ENCODE data around the gene CYP27B1.
"Not testable (repeated sequence)": the region's sequence is repeated elsewhere in the genome, so short reads cannot be mapped to it uniquely, and the experiment has no call there.

Gene CYP27B1

DNA sequence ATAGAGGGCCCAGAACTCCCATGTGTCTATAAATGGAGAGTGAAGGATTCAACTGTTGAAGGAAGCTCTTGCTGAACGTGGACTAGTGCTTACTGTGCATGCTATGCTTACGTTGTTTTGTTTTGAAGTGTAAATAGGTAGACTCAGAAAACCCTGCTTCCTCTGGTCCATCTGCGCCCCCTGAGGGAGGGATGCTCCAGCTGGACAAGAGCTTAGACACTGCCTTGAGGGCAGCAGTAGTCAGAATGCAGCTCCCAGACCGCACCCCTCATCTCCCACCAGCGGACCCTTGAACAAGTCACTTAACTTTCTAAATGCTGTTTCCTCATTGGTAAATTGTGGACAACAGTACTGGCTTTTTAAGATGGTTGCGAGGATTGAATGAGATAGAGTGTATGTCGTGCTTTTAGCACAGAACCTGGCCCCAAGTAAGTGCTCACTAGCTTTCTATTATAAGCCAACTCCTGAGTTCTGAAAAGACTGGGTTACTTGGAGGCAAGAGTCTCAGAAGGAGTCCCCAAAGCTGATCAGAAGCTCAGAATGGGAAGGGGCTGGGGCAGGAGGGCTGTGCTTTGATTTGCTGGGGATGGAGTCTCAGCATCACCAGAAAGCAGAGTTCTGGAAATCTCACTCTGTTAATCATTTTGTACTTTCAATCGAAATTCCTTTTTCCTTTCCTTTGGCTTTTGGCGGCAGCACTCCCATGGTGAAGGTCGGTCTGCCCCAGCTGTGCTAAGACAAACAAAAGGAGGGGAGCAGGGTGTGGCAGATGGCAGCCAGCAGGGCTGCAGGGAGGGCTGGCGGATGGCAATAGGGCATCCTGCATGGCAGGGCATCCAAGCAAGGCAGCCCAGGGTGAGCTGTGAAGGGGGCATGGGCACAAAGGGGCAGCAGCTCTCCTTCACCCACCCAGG lies 43.9 kb downstream of the CYP27B1 start:
- ChIA-PET CTCF (interaction anchor here (1.3 kb wide), 1 partner anchor 139 kb away, joined by 3 read pairs; no protein-coding TSS in a partner anchor), POLR2A (no interaction called here)
- peak; percentile 13 for DNase-seq (ENCODE audit: extremely low spot score)
- TF ChIP-seq, protein P1, sequence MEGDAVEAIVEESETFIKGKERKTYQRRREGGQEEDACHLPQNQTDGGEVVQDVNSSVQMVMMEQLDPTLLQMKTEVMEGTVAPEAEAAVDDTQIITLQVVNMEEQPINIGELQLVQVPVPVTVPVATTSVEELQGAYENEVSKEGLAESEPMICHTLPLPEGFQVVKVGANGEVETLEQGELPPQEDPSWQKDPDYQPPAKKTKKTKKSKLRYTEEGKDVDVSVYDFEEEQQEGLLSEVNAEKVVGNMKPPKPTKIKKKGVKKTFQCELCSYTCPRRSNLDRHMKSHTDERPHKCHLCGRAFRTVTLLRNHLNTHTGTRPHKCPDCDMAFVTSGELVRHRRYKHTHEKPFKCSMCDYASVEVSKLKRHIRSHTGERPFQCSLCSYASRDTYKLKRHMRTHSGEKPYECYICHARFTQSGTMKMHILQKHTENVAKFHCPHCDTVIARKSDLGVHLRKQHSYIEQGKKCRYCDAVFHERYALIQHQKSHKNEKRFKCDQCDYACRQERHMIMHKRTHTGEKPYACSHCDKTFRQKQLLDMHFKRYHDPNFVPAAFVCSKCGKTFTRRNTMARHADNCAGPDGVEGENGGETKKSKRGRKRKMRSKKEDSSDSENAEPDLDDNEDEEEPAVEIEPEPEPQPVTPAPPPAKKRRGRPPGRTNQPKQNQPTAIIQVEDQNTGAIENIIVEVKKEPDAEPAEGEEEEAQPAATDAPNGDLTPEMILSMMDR (IDR thresholded peaks at IDR 0.05; ENCODE audit: control extremely low read depth, extremely low read depth, low read depth, missing control alignments): no peak

DNA sequence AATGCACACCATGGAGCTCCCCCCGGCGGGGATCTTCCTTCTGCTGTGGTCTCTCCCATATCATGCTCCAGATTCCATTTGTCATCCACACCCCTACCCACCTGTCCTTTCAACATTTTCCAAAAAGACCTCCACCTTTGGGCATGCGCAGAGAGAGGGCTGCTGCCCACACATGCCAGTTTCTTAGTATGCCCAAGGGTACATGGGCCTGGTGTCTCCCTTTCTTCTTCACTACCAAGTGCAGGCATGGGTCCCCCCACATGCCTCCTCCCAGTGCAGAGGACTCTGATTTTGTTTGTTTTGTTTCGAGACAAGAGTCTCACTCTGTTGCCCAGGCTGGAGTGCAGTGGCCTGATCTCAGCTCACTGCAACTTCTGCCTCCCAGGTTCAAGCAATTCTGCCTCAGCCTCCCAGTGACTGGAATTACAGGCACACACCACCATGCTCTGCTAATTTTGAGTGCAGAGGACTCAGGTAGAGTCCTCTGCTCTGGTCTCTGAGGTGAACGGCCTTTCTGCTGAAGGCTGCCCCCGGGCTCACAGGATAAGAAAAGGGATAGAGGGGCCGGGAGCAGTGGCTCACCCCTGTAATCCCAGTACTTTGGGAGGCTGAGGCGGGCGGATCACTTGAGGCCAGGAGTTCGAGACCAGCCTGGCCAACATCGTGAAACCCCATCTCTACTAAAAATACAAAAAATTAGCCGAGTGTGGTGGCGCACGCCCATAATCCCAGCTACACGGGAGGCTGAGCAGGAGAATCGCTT lies 44.9 kb downstream of the CYP27B1 start:
- POLR2A ChIA-PET: not testable (repeated sequence)
- CTCF ChIA-PET: interaction anchor here (2.8 kb wide), 1 partner anchor 28 kb away, joined by 9 read pairs; the partner anchor contains the start of gene OS9
- peak; percentile 9 for DNase-seq (ENCODE audit: extremely low spot score)

DNA sequence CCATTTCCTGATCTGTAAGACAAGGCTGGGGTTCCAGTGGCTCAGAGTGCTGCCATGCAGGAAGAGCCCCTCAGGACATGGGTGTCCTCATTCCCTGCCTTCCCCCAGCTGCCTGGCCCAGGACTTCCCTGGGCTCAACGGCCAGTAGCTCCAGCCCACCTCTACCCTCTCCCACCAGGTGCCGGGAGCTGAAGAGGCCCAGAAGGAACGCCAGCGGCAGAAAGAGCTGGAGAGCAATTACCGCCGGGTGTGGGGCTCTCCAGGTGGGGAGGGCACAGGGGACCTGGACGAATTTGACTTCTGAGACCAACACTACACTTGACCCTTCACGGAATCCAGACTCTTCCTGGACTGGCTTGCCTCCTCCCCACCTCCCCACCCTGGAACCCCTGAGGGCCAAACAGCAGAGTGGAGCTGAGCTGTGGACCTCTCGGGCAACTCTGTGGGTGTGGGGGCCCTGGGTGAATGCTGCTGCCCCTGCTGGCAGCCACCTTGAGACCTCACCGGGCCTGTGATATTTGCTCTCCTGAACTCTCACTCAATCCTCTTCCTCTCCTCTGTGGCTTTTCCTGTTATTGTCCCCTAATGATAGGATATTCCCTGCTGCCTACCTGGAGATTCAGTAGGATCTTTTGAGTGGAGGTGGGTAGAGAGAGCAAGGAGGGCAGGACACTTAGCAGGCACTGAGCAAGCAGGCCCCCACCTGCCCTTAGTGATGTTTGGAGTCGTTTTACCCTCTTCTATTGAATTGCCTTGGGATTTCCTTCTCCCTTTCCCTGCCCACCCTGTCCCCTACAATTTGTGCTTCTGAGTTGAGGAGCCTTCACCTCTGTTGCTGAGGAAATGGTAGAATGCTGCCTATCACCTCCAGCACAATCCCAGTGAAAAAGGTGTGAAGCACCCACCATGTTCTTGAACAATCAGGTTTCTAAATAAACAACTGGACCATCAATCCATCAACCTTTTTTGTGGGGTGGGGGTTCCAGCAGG lies 46.0 kb downstream of the CYP27B1 start:
- POLR2A ChIA-PET: no interaction called here
- CTCF ChIA-PET: interaction anchor here (1.2 to 2.8 kb wide), 3 partner anchors 12 to 27 kb away, joined by 3 to 9 read pairs (median 9); partner anchors contain the start of gene OS9

DNA sequence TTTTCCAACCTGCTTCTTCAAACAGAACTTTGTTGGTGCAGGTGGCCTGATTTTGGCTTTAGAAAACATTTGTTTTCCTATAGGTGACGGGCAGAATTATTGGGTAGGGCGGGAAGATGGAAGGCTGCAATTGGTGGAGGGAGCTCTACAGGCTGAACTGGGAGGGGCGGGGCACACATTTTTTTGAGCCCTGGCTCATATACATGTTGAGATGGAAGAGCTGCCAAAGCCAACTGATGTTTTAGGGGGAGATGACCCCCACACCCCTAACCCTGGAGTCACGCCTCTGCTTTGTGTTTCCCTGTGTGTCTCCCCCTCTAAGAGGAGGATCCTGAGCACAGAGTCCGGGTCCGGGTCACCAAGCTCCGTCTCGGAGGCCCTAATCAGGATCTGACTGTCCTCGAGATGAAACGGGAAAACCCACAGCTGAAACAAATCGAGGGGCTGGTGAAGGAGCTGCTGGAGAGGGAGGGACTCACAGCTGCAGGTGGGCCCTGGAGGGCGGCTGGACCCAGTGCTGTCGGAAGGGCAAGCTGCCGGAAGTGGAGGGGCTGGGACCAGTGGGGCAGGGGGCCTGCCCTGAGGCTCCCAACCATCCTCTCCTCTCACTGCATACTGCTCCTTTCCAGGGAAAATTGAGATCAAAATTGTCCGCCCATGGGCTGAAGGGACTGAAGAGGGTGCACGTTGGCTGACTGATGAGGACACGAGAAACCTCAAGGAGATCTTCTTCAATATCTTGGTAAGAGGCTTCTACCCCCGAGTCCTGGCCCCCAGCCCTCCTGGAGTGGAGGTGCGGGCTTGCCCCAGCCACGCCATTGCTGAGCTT lies 46.9 kb downstream of the CYP27B1 start:
- ChIA-PET POLR2A (no interaction called here), CTCF (interaction anchor here (1.2 to 2.8 kb wide), 6 partner anchors 11 to 36 kb away, joined by 3 to 9 read pairs (median 5); partner anchors contain the start of gene OS9)
- TF ChIP-seq, protein P1 (IDR thresholded peaks at IDR 0.05; ENCODE audit: control extremely low read depth, extremely low read depth, low read depth, missing control alignments): no peak
- DNase-seq (ENCODE audit: extremely low spot score): peak; percentile 10

More for the DNA sequence above, 46.0 kb downstream of the CYP27B1 start:
- no peak for DNase-seq (ENCODE audit: extremely low spot score)
- TF ChIP-seq, protein P1 (IDR thresholded peaks at IDR 0.05; ENCODE audit: control extremely low read depth, extremely low read depth, low read depth, missing control alignments): no peak

DNA sequence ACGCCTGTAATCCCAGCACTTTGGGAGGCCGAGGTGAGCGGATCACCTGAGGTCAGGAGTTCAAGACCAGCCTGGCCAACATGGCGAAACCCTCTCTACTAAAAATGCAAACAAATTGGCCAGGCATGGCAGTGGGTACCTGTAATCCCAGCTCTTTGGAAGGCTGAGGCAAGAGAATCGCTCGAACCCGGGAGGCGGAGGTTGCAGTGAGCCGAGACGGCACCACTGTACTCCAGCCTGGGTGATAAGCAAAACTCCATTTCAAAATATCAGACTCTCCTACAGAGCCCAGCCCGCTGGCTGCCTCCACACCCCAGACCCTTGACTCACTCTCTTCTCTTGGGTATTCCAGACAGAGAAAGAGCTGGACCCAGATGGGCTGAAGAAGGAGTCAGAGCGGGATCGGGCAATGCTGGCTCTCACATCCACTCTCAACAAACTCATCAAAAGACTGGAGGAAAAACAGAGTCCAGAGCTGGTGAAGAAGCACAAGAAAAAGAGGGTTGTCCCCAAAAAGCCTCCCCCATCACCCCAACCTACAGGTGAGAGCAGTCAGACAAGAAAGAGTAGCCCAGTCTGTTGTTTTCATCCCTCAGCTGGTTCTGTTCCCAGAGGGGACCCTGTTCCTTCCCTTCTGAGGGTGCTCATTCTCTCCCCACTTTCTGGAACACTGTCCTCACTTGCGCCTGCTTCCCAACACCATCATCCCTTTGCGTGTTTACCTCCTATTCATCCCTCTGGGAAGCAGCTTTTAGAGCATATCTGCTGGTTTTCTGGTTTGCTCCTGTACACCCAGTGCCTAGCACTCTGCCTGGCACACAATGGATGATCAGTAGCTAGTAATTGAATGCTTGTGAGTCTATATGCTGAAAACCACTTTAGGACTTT lies 48.0 kb downstream of the CYP27B1 start:
- CTCF ChIA-PET: interaction anchor here (1.0 to 2.8 kb wide), 7 partner anchors 14 to 86 kb away, joined by 3 to 9 read pairs (median 5); partner anchors contain the start of genes B4GALNT1 and OS9
- POLR2A ChIA-PET: no interaction called here
- TF ChIP-seq, protein P1 (IDR thresholded peaks at IDR 0.05; ENCODE audit: control extremely low read depth, extremely low read depth, low read depth, missing control alignments): no peak
- DNase-seq (ENCODE audit: extremely low spot score): peak; percentile 4
